A549 (cell line): ENCODE measurements around the gene PRKN. TPM values are rescaled to one million over a fixed set of nuclear protein-coding genes. Genes with fewer than 3 reads are reported as not detected.

Source experiments
- ATAC-seq, 2 experiments: fragments of 200-7000 bp in 1 of 2; fragments of >200 bp in 1 of 2; cut with Nextera tagmentation in 1 of 2; cut with Tn5 transposase in 1 of 2; 3 replicates each; pipeline versions ENCODE4 v1.8.0 to v1.9.1; 2018 to 2020; ENCODE audit warnings: mild to moderate bottlenecking in 1 of 2, moderate library complexity in 1 of 2
- CTCF ChIA-PET: fragments of 300-600 bp; sonication (Branson Sonifier 250); formaldehyde crosslinking; extraction: SDS; loops from one replicate; lab custom pipeline; 2021; ENCODE audit warnings: antibody characterized with exemption, inconsistent platforms; lab: Yijun Ruan, JAX
- POLR2A ChIA-PET: fragments of 350-600 bp; formaldehyde crosslinking; extraction: SDS; loops from one replicate; lab custom pipeline; 2021; ENCODE audit warnings: antibody characterized with exemption, inconsistent platforms; lab: Yijun Ruan, JAX
- DNase-seq, 2 experiments: peaks; one replicate each; pipeline versions ENCODE4 v3.0.0 to v3.0.0-alpha.2; 2011 to 2016; ENCODE audit warnings: low read depth in 1 of 2, low spot score in 1 of 2
- FAIRE-seq: peaks from 2 replicates; lab custom pipeline; 2011; peaks lifted over from hg19 to GRCh38; lab: Jason Lieb, UNC
- H3K27ac ChIP-seq, 2 experiments: fragments of >200 bp; sonication (Bioruptor Twin); formaldehyde crosslinking; 3 replicates each; pipeline ENCODE4 v1.5.1; 2016 to 2017
- H3K4me1 ChIP-seq: fragments of >200 bp; sonication (Bioruptor Twin); formaldehyde crosslinking; 3 replicates; pipeline ENCODE4 v1.6.1; 2016
- H3K4me2 ChIP-seq: fragments of >200 bp; sonication (Bioruptor Twin); formaldehyde crosslinking; 3 replicates; pipeline ENCODE4 v1.6.1; 2016
- H3K4me3 ChIP-seq: fragments of >200 bp; sonication (Bioruptor Twin); formaldehyde crosslinking; 3 replicates; pipeline ENCODE4 v1.5.1; 2016
- H3K9me3 ChIP-seq: fragments of >200 bp; sonication (Bioruptor Twin); formaldehyde crosslinking; 3 replicates; pipeline ENCODE4 v1.6.1; 2016
- CEBPB ChIP-seq, 2 experiments: fragments of >200 bp in 1 of 2; sonication (Bioruptor Twin) in 1 of 2; formaldehyde crosslinking in 1 of 2; IDR thresholded peaks; 2 replicates each; pipeline ENCODE4 v1.6.1; 2012 to 2016
- EHF ChIP-seq: fragments of 250-450 bp; sonication (Bioruptor Pico); IDR thresholded peaks from 2 replicates; pipeline ENCODE4 v1.5.0; 2020; ENCODE audit warnings: mild to moderate bottlenecking
- EP300 ChIP-seq, 2 experiments: fragments of >200 bp; sonication (Bioruptor Twin); formaldehyde crosslinking; IDR thresholded peaks; 2 replicates in 1 of 2; 3 replicates in 1 of 2; pipeline ENCODE4 v1.6.1; 2016 to 2017
- FOSB ChIP-seq: fragments of 250-450 bp; sonication (Bioruptor Pico); IDR thresholded peaks from 2 replicates; pipeline ENCODE4 v1.5.0; 2020; ENCODE audit warnings: mild to moderate bottlenecking, moderate library complexity
- FOSL2 ChIP-seq, 2 experiments: fragments of 450-650 bp in 1 of 2; fragments of >200 bp in 1 of 2; sonication (Bioruptor Twin) in 1 of 2; formaldehyde crosslinking; IDR thresholded peaks; 2 replicates each; pipeline versions ENCODE4 v1.5.0 to v1.6.1; 2016 to 2020; ENCODE audit warnings: mild to moderate bottlenecking in 1 of 2, moderate library complexity in 1 of 2
- GATA3 ChIP-seq: IDR thresholded peaks from 2 replicates; pipeline ENCODE4 v1.6.1; 2012; ENCODE audit warnings: borderline replicate concordance
- HEYL ChIP-seq: fragments of 250-450 bp; sonication (Bioruptor Pico); IDR thresholded peaks from 2 replicates; pipeline ENCODE4 v1.8.0; 2021; ENCODE audit warnings: mild to moderate bottlenecking, moderate library complexity
- HOXB5 ChIP-seq: fragments of 250-450 bp; sonication (Bioruptor Pico); IDR thresholded peaks from 2 replicates; pipeline ENCODE4 v1.5.0; 2020; ENCODE audit warnings: mild to moderate bottlenecking, moderate library complexity
- MAFK ChIP-seq: fragments of 450-650 bp; IDR thresholded peaks from 2 replicates; pipeline ENCODE4 v1.6.1; 2014; ENCODE audit not compliant: partially characterized antibody
- MAZ ChIP-seq: fragments of 150-350 bp; IDR thresholded peaks from 2 replicates; pipeline ENCODE4 v1.6.1; 2014; ENCODE audit warnings: antibody characterized with exemption, low read depth, low read length, borderline replicate concordance
- POLR2AphosphoS2 ChIP-seq: conservative IDR thresholded peaks from 2 replicates; pipeline ENCODE4 v1.6.1; 2012; ENCODE audit warnings: low read length, improper control_type of control experiment, inconsistent platforms
- RARB ChIP-seq: fragments of 250-450 bp; sonication (Bioruptor Pico); IDR thresholded peaks from 2 replicates; pipeline ENCODE4 v1.8.0; 2021; ENCODE audit warnings: mild to moderate bottlenecking, moderate library complexity
- RCOR1 ChIP-seq: fragments of 150-350 bp; IDR thresholded peaks from 2 replicates; pipeline ENCODE4 v1.6.1; 2014; ENCODE audit warnings: antibody characterized with exemption, low read length, low read depth
- SREBF2 ChIP-seq: fragments of 450-650 bp; IDR thresholded peaks from 2 replicates; pipeline ENCODE4 v1.6.1; 2014; ENCODE audit warnings: mild to moderate bottlenecking, moderate library complexity
- ZNF302 ChIP-seq: fragments of 250-450 bp; sonication (Bioruptor Pico); IDR thresholded peaks from 2 replicates; pipeline ENCODE4 v1.9.0; 2021; ENCODE audit warnings: inconsistent platforms, mild to moderate bottlenecking, moderate library complexity
- WGBS: methylation state at CpG from one replicate; pipeline ENCODE4 v1.1.6; 2017; ENCODE audit errors: missing lambda C conversion rate; 5-methylcytosine and 5-hydroxymethylcytosine counted together
- polyA plus RNA-seq, 4 experiments: library from polyadenylated mRNA; depleted of rRNA in 3 of 4; stranded (reverse); fragments of >200 nt; fragmentation: RNase III in 1 of 4; extraction: RNeasy Plus Mini Kit Qiagen cat#74134 plus additional on column Dnase treatment in 1 of 4; gene quantifications; 2 replicates in 3 of 4; 3 replicates in 1 of 4; pipeline ENCODE4 v1.2.3, GENCODE V29; 2011 to 2017
- TF ChIP-seq, protein P1 (sequence below): fragments of >200 bp; sonication (Bioruptor Twin); formaldehyde crosslinking; IDR thresholded peaks from 3 replicates; pipeline ENCODE4 v1.6.1; 2016
- TF ChIP-seq, protein P2 (sequence below): fragments of 150-350 bp; IDR thresholded peaks from 2 replicates; pipeline ENCODE4 v1.6.1; 2014; ENCODE audit warnings: low read depth, mild to moderate bottlenecking, low read length
- TF ChIP-seq, protein P3 (sequence below): fragments of >200 bp; sonication (Bioruptor Twin); formaldehyde crosslinking; IDR thresholded peaks from 2 replicates; pipeline ENCODE4 v1.6.1; 2016
- TF ChIP-seq, protein P4 (sequence below): IDR thresholded peaks from 2 replicates; pipeline ENCODE4 v1.6.1; 2012
- TF ChIP-seq, protein P5 (sequence below): fragments of 250-450 bp; sonication (Bioruptor Pico); IDR thresholded peaks from 2 replicates; pipeline ENCODE4 v1.5.0; 2021; ENCODE audit warnings: mild to moderate bottlenecking, moderate library complexity, borderline replicate concordance

Gene PRKN
- polyA plus RNA-seq, 2 of the 4 experiments (the other 2 are of a cell fraction): 0.36 to 0.39 TPM

DNA sequence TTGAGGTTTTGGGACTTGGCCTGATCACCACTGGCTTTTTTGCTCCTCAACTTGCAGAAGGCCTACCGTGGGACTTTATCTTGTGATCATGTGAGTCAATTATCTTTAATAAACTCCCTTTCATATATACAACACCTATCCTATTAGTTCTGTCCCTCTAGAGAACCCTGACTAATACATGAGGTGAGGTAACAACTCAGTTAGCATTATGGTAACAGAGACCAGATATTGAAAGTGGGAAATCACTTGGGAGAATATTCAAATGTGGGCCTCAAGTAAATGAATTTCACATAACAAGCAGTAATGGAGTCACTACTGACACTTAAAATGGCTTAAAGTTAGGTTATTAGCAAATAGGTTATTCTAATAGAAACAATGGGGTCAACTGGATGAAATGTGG lies 1015.6 kb downstream of the PRKN start (continued):
- TF ChIP-seq, protein P1, sequence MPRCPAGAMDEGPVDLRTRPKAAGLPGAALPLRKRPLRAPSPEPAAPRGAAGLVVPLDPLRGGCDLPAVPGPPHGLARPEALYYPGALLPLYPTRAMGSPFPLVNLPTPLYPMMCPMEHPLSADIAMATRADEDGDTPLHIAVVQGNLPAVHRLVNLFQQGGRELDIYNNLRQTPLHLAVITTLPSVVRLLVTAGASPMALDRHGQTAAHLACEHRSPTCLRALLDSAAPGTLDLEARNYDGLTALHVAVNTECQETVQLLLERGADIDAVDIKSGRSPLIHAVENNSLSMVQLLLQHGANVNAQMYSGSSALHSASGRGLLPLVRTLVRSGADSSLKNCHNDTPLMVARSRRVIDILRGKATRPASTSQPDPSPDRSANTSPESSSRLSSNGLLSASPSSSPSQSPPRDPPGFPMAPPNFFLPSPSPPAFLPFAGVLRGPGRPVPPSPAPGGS: no peak

DNA sequence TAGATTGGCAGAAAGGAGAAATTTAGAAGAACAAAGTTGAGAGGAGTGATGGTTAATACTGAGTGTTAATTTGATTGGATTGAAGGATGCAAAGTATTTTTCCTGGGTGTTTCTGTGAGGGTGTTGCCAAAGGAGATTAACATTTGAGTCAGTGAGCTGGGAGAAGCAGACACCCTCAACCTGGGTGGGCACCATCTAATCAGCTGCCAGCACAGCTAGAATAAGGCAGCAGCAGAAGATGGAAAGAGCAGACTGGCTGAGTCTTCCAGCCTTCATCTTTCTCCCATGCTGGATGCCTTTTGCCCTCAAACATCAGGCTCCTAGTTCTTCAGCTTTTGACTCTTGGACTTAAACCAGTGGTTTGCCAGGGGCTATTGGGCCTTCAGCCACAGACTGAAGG lies 1016.1 kb downstream of the PRKN start:
- DNase-seq (no peak), FAIRE-seq (no peak), ATAC-seq (no peak)
- no peaks in the 10 kb centered on the region for H3K4me1 ChIP-seq
- no peak overlapping the region for H3K27ac ChIP-seq
- CTCF ChIA-PET: no interaction called here
- H3K4me2 ChIP-seq: no peak overlapping the region
- POLR2A ChIA-PET: no interaction called here
- H3K4me3 ChIP-seq: no peak overlapping the region
- TF ChIP-seq, protein P2, sequence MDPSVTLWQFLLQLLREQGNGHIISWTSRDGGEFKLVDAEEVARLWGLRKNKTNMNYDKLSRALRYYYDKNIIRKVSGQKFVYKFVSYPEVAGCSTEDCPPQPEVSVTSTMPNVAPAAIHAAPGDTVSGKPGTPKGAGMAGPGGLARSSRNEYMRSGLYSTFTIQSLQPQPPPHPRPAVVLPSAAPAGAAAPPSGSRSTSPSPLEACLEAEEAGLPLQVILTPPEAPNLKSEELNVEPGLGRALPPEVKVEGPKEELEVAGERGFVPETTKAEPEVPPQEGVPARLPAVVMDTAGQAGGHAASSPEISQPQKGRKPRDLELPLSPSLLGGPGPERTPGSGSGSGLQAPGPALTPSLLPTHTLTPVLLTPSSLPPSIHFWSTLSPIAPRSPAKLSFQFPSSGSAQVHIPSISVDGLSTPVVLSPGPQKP: no peak
- TF ChIP-seq FOSB (CRISPR knock-in tag) (no peak), RCOR1 (no peak), FOSL2 (IDR thresholded peaks at IDR 0.05) (no peak), FOSL2 (CRISPR knock-in tag; IDR thresholded peaks at IDR 0.05) (no peak), MAFK (no peak), EP300 (IDR thresholded peaks at IDR 0.05) (no peak), HOXB5 (CRISPR knock-in tag) (no peak), GATA3 (no peak), HEYL (CRISPR knock-in tag) (no peak), ZNF302 (no peak), EHF (no peak), SREBF2 (no peak), CEBPB (IDR thresholded peaks at IDR 0.05) (no peak)
- TF ChIP-seq, protein P3, sequence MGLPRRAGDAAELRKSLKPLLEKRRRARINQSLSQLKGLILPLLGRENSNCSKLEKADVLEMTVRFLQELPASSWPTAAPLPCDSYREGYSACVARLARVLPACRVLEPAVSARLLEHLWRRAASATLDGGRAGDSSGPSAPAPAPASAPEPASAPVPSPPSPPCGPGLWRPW: no peak
- TF ChIP-seq, protein P4, sequence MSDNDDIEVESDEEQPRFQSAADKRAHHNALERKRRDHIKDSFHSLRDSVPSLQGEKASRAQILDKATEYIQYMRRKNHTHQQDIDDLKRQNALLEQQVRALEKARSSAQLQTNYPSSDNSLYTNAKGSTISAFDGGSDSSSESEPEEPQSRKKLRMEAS: no peak
- TF ChIP-seq, protein P1: no peak
- no peaks in the 10 kb centered on the region for H3K9me3 ChIP-seq

DNA sequence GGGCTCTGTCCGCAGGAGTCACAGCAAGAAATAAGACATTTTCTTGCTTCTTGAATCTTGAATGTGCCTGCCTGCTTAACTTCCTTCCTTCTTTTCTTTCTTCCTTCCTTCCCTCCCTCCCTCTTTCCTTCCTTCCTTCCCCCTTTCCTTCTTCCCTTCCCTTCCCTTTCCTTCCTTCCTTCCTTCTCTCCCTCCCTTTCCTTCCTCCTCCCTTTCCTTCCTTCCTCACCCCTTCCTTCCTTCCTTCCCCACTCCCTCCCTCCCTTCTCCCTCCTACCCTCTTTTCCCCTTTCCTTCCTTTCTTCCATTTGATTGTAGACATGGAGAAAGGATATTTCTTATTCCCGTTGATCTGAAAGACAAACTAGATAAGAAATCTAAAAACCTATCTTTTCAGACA lies 1016.9 kb downstream of the PRKN start:
- ATAC-seq: no peak
- Histone ChIP-seq H3K4me2 (no peak overlapping the region), H3K4me3 (no peak overlapping the region), H3K4me1 (no peaks in the 10 kb centered on the region), H3K27ac (no peak overlapping the region), H3K9me3 (no peaks in the 10 kb centered on the region)
- ChIA-PET POLR2A (no interaction called here), CTCF (no interaction called here)
- TF ChIP-seq, protein P5, sequence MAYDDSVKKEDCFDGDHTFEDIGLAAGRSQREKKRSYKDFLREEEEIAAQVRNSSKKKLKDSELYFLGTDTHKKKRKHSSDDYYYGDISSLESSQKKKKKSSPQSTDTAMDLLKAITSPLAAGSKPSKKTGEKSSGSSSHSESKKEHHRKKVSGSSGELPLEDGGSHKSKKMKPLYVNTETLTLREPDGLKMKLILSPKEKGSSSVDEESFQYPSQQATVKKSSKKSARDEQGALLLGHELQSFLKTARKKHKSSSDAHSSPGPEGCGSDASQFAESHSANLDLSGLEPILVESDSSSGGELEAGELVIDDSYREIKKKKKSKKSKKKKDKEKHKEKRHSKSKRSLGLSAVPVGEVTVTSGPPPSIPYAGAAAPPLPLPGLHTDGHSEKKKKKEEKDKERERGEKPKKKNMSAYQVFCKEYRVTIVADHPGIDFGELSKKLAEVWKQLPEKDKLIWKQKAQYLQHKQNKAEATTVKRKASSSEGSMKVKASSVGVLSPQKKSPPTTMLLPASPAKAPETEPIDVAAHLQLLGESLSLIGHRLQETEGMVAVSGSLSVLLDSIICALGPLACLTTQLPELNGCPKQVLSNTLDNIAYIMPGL (CRISPR knock-in tag): no peak
- TF ChIP-seq GATA3: no peak
- no peak for TF ChIP-seq POLR2AphosphoS2
- TF ChIP-seq MAZ: no peak
- TF ChIP-seq RARB (CRISPR knock-in tag): no peak
- FAIRE-seq: no peak
- WGBS: 49% methylated on average over 2 of the region's 2 CpGs
- DNase-seq: no peak
